H1 (cell line): ENCODE data around the gene ZFPL1. TPM values are rescaled to one million over a fixed set of nuclear protein-coding genes. Genes with fewer than 3 reads are reported as not detected.

Experiments
- CTCF ChIA-PET: fragments of 300-600 bp; sonication (Branson Sonifier 250); formaldehyde crosslinking; loops from one replicate; lab custom pipeline; 2021; ENCODE audit not compliant: partially characterized antibody; lab: Charles Lee
- POLR2A ChIA-PET: fragments of 300-600 bp; sonication (Branson Sonifier 250); formaldehyde crosslinking; loops from one replicate; lab custom pipeline; 2021; ENCODE audit warnings: inconsistent platforms; ENCODE audit not compliant: partially characterized antibody; lab: Charles Lee
- DNase-seq, 2 experiments: peaks; one replicate each; pipeline versions ENCODE4 v3.0.0 to v3.0.0-alpha.2; 2010 to 2022; ENCODE audit warnings: low spot score in 2 of 2, low read depth in 1 of 2, mixed read lengths in 1 of 2
- FAIRE-seq: peaks from 2 replicates; lab custom pipeline; 2011; peaks lifted over from hg19 to GRCh38; lab: Jason Lieb, UNC
- H2AFZ ChIP-seq: 2 replicates; pipeline ENCODE4 v1.8.1; 2012; ENCODE audit warnings: low read length, inconsistent platforms
- H2AK5ac ChIP-seq: 2 replicates; pipeline ENCODE4 v1.6.1; 2013; ENCODE audit warnings: low read depth, low read length
- H2BK120ac ChIP-seq: replicated peaks from 2 replicates; pipeline ENCODE3; 2013; ENCODE audit warnings: low read depth, low read length, inconsistent platforms
- H2BK12ac ChIP-seq: 2 replicates; pipeline ENCODE4 v1.6.1; 2013; ENCODE audit warnings: low read depth, low read length
- H2BK15ac ChIP-seq: 2 replicates; pipeline ENCODE4 v1.6.1; 2013; ENCODE audit warnings: low read length
- H2BK20ac ChIP-seq: 2 replicates; pipeline ENCODE4 v1.6.1; 2013; ENCODE audit warnings: low read length
- H2BK5ac ChIP-seq: 2 replicates; pipeline ENCODE4 v1.6.1; 2013; ENCODE audit warnings: low read depth, low read length
- H3K14ac ChIP-seq: 2 replicates; pipeline ENCODE4 v1.6.1; 2013; ENCODE audit warnings: inconsistent platforms; ENCODE audit not compliant: insufficient read length
- H3K18ac ChIP-seq: 2 replicates; pipeline ENCODE4 v1.6.1; 2013; ENCODE audit warnings: low read length; ENCODE audit errors: extremely low read depth
- H3K23ac ChIP-seq: 2 replicates; pipeline ENCODE4 v1.6.1; 2013; ENCODE audit warnings: inconsistent platforms; ENCODE audit not compliant: insufficient read length
- H3K23me2 ChIP-seq: 2 replicates; pipeline ENCODE4 v1.6.1; 2013; ENCODE audit warnings: low read depth, low read length
- H3K27ac ChIP-seq: 2 replicates; pipeline ENCODE4 v1.6.1; 2011; ENCODE audit warnings: low read depth, low read length, inconsistent platforms
- H3K27me3 ChIP-seq, 4 experiments: replicated peaks in 1 of 4; 1 replicate in 1 of 4; 2 replicates in 3 of 4; pipeline versions ENCODE4 v1.6.1 to v1.8.1; 2011 to 2013; ENCODE audit warnings: low read length in 3 of 4, mild to moderate bottlenecking in 3 of 4, inconsistent platforms in 2 of 4, mixed read lengths in 2 of 4, moderate library complexity in 1 of 4; ENCODE audit not compliant: control insufficient read depth in 3 of 4, insufficient read depth in 3 of 4; ENCODE audit errors: extremely low read depth in 1 of 4
- H3K36me3 ChIP-seq, 4 experiments: 2 replicates each; pipeline versions ENCODE4 v1.6.1 to v1.8.1; 2011 to 2013; ENCODE audit warnings: mild to moderate bottlenecking in 4 of 4, low read length in 3 of 4, moderate library complexity in 2 of 4, control low read depth in 1 of 4, inconsistent platforms in 1 of 4; ENCODE audit not compliant: insufficient read depth in 4 of 4, control insufficient read depth in 2 of 4
- H3K4ac ChIP-seq: replicated peaks from 2 replicates; pipeline ENCODE3; 2013; ENCODE audit warnings: low read length, low read depth, mixed read lengths, inconsistent platforms; ENCODE audit not compliant: insufficient read length
- H3K4me1 ChIP-seq, 4 experiments: replicated peaks in 1 of 4; 1 replicate in 1 of 4; 2 replicates in 3 of 4; pipeline versions ENCODE4 v1.6.1 to v1.8.1; 2011 to 2013; ENCODE audit warnings: low read length in 3 of 4, inconsistent platforms in 2 of 4, mixed read lengths in 1 of 4; ENCODE audit not compliant: insufficient read depth in 4 of 4, control insufficient read depth in 3 of 4
- H3K4me2 ChIP-seq, 2 experiments: 2 replicates each; pipeline versions ENCODE4 v1.6.1 to v1.8.1; 2011 to 2013; ENCODE audit warnings: low read depth in 2 of 2, low read length in 2 of 2, control low read depth in 1 of 2, inconsistent platforms in 1 of 2, mild to moderate bottlenecking in 1 of 2; ENCODE audit not compliant: insufficient read depth in 1 of 2
- H3K4me3 ChIP-seq, 4 experiments: fragments of 200-600, 300-600 bp in 1 of 4; sonication (generic), shearing (Covaris generic), sonication (Bioruptor Twin) in 1 of 4; 2 replicates each; pipeline versions ENCODE4 v1.5.1 to v1.8.1; 2011 to 2016; ENCODE audit warnings: low read length in 4 of 4, low read depth in 3 of 4, control low read depth in 2 of 4, inconsistent platforms in 2 of 4, mild to moderate bottlenecking in 2 of 4, mixed read lengths in 1 of 4, moderate library complexity in 1 of 4; ENCODE audit not compliant: insufficient read depth in 2 of 4; ENCODE audit errors: extremely low read depth in 1 of 4
- H3K56ac ChIP-seq: replicated peaks from 2 replicates; pipeline ENCODE3; 2013; ENCODE audit warnings: low read depth, mild to moderate bottlenecking, mixed read lengths, low read length, inconsistent platforms; ENCODE audit not compliant: insufficient read length
- H3K79me1 ChIP-seq: 2 replicates; pipeline ENCODE4 v1.6.1; 2013; ENCODE audit warnings: low read depth, low read length, control low read depth
- H3K79me2 ChIP-seq, 2 experiments: 2 replicates each; pipeline versions ENCODE4 v1.6.1 to v1.8.1; 2012 to 2013; ENCODE audit warnings: low read length in 2 of 2, mild to moderate bottlenecking in 2 of 2, inconsistent platforms in 1 of 2; ENCODE audit not compliant: insufficient read depth in 2 of 2, control insufficient read depth in 1 of 2
- H3K9ac ChIP-seq, 4 experiments: replicated peaks in 1 of 4; 1 replicate in 1 of 4; 2 replicates in 3 of 4; pipeline versions ENCODE4 v1.6.1 to v1.8.1; 2011 to 2013; ENCODE audit warnings: low read depth in 3 of 4, low read length in 3 of 4, control low read depth in 2 of 4, mild to moderate bottlenecking in 2 of 4, moderate library complexity in 2 of 4, inconsistent platforms in 1 of 4; ENCODE audit errors: extremely low read depth in 1 of 4
- H3K9me3 ChIP-seq, 2 experiments: 2 replicates each; pipeline versions ENCODE4 v1.6.1 to v1.8.1; 2012 to 2013; ENCODE audit warnings: mild to moderate bottlenecking in 2 of 2, moderate library complexity in 2 of 2, control low read depth in 1 of 2, inconsistent platforms in 1 of 2, low read depth in 1 of 2, low read length in 1 of 2, mixed read lengths in 1 of 2; ENCODE audit not compliant: insufficient read depth in 2 of 2
- H4K20me1 ChIP-seq, 2 experiments: replicated peaks in 1 of 2; 2 replicates each; pipeline versions ENCODE3 to v1.8.1; 2011 to 2013; ENCODE audit warnings: inconsistent platforms in 2 of 2, low read length in 2 of 2, mild to moderate bottlenecking in 1 of 2; ENCODE audit not compliant: insufficient read depth in 2 of 2, control insufficient read depth in 1 of 2
- H4K5ac ChIP-seq: 2 replicates; pipeline ENCODE4 v1.6.1; 2013; ENCODE audit warnings: low read length, low read depth, mixed read lengths, inconsistent platforms; ENCODE audit not compliant: insufficient read length
- H4K8ac ChIP-seq: 2 replicates; pipeline ENCODE4 v1.8.0; 2013; ENCODE audit warnings: mild to moderate bottlenecking, moderate library complexity, low read length, inconsistent platforms; ENCODE audit not compliant: insufficient read depth; ENCODE audit errors: extremely low read depth
- H4K91ac ChIP-seq: replicated peaks from 2 replicates; pipeline ENCODE3; 2013; ENCODE audit warnings: low read length, mixed read lengths, inconsistent platforms; ENCODE audit not compliant: insufficient read length
- CHD2 ChIP-seq: IDR thresholded peaks from 2 replicates; pipeline ENCODE4 v1.6.1; 2012; ENCODE audit warnings: low read length, improper control_type of control experiment
- whole genome bisulfite sequencing, 2 experiments: shearing (Covaris generic) in 1 of 2; methylation state at CpG; one replicate each; pipeline versions ENCODE4 v1.1.6 to v1.1.7; 2013 to 2015; ENCODE audit warnings: low lambda C conversion rate in 2 of 2, mixed read lengths in 2 of 2, inconsistent platforms in 1 of 2, low coverage in 1 of 2, missing lambda C conversion rate in 1 of 2; ENCODE audit not compliant: insufficient replicate concordance in 2 of 2, insufficient coverage in 1 of 2, insufficient read length in 1 of 2; ENCODE audit errors: extremely low coverage in 1 of 2, missing lambda C conversion rate in 1 of 2; 5-methylcytosine and 5-hydroxymethylcytosine counted together
- polyA plus RNA-seq, 7 experiments: library from polyadenylated mRNA; depleted of rRNA in 3 of 7; stranded (reverse) in 5 of 7; unstranded in 2 of 7; fragments of >200 nt in 5 of 7; fragments of 200-250 nt in 2 of 7; gene quantifications; 1 replicate in 5 of 7; 2 replicates in 1 of 7; 4 replicates in 1 of 7; pipeline versions ENCODE4 v1.2.1 to v1.2.3, GENCODE V29; 2011 to 2013; ENCODE audit warnings: missing spikeins in 2 of 7, mixed read lengths in 2 of 7
- total RNA-seq: library from RNA; stranded (reverse); fragmentation: NEBNext Ultra II Directional; extraction: Animal tissue kit (Norgen Biotek cat#: 25700); gene quantifications from 2 replicates; pipeline ENCODE4 v1.2.1, GENCODE V29; 2021

ZFPL1 gene
- total and polyA plus RNA-seq, 2 of the 8 experiments (the other 6 are each of a cell fraction or from before 2014, with no cell fraction given), result 21.5 to 76.8 TPM

DNA sequence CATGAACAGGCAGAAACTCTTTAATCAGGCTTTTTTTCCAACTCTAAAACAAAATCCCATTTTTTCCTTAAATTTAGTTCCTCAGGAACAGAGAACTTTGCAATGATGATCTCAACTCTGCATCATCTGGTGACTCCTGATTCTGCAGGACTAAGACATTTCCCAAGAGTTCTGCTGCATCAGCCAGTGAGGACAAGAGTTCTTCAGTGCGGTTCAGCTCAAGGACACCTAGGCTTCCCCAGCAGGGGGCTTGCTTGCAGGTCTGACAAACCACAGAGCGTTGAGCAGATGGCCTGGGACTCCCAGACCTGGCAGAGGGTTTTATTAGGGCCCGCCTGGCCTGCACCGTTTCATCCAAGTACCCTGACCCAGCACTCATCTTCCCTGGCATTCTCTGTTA is 6.6 kb upstream of the ZFPL1 start:
- FAIRE-seq, result no peak

More for the DNA sequence above, 6.6 kb upstream of the ZFPL1 start:
- no peak overlapping the region for H2BK120ac ChIP-seq
- no peak overlapping the region for H3K27ac ChIP-seq
- peaks cover 6 to 11% of the 10 kb centered on the region in 2 experiments for H4K20me1 ChIP-seq
- no peak overlapping the region for H3K9ac ChIP-seq
- H3K27me3 ChIP-seq, result no peaks in the 10 kb centered on the region
- no peak overlapping the region for H4K8ac ChIP-seq
- no peak overlapping the region for H3K18ac ChIP-seq
- no peak overlapping the region for H2AK5ac ChIP-seq
- TF ChIP-seq CHD2, result no peak
- no peak overlapping the region for H2BK12ac ChIP-seq
- no peak overlapping the region for H3K56ac ChIP-seq
- H2AFZ ChIP-seq, result no peak overlapping the region
- H3K36me3 ChIP-seq, result peaks cover 20 to 41% (median 36%) of the 10 kb centered on the region in 4 experiments
- H3K23ac ChIP-seq, result no peak overlapping the region
- H2BK5ac ChIP-seq, result no peak overlapping the region
- H4K91ac ChIP-seq, result no peak overlapping the region
- H3K79me1 ChIP-seq, result peaks cover 8% of the 10 kb centered on the region; the same call in 1 of the 2 replicates
- H3K79me2 ChIP-seq, result peaks cover 0 to 30% of the 10 kb centered on the region in 2 experiments; a peak in 3 of 4 replicates
- no peak overlapping the region for H3K4me2 ChIP-seq
- ChIA-PET CTCF (interaction anchor here (0.6 to 4.7 kb wide), 18 partner anchors 11 to 650 kb away, joined by 3 to 28 read pairs (median 4); partner anchors contain the start of genes ARL2, CAPN1, NAALADL1 and SAC3D1), POLR2A (interaction anchor here (1.5 to 21.6 kb wide), 8 partner anchors 8 to 315 kb away, joined by 3 to 230 read pairs (median 13); partner anchors contain the start of genes NAALADL1 and VPS51)
- H3K14ac ChIP-seq, result no peak overlapping the region
- WGBS, 2 experiments, result 91% methylated on average over 4 of the region's 4 CpGs; no CpG with 5 or more reads in 1 of the 2 experiments
- H3K4me3 ChIP-seq, result no peak overlapping the region
- H3K4me1 ChIP-seq, result no peaks in the 10 kb centered on the region; a peak in 1 of 7 replicates
- no peak for DNase-seq
- H3K4ac ChIP-seq, result no peak overlapping the region
- H3K9me3 ChIP-seq, result no peaks in the 10 kb centered on the region
- H4K5ac ChIP-seq, result no peak overlapping the region
- H2BK15ac ChIP-seq, result no peak overlapping the region
- H2BK20ac ChIP-seq, result no peak overlapping the region
- H3K23me2 ChIP-seq, result no peaks in the 10 kb centered on the region
